Fibroblast of pulmonary artery (primary cell): ENCODE measurements around the gene HBZ.

Experiments
- DNase-seq: peaks from one replicate; pipeline ENCODE4 v3.0.0-alpha.2; 2010; ENCODE audit warnings: low read depth
- H3K4me3 ChIP-seq: replicated peaks from 2 replicates; pipeline ENCODE4 v1.5.1; 2011; ENCODE audit warnings: low read depth, mild to moderate bottlenecking, control low read depth, low read length, moderate library complexity
- TF ChIP-seq, protein P1 (sequence below): IDR thresholded peaks from 2 replicates; pipeline ENCODE4 v1.5.1; 2011; ENCODE audit warnings: mild to moderate bottlenecking, control low read depth, low read length, inconsistent platforms; ENCODE audit errors: missing control alignments

The HBZ gene

GRCh38 chr16:114327-114726 is 38.1 kb upstream of the HBZ start:
- H3K4me3 ChIP-seq, result no peak overlapping the region
- TF ChIP-seq, protein P1, sequence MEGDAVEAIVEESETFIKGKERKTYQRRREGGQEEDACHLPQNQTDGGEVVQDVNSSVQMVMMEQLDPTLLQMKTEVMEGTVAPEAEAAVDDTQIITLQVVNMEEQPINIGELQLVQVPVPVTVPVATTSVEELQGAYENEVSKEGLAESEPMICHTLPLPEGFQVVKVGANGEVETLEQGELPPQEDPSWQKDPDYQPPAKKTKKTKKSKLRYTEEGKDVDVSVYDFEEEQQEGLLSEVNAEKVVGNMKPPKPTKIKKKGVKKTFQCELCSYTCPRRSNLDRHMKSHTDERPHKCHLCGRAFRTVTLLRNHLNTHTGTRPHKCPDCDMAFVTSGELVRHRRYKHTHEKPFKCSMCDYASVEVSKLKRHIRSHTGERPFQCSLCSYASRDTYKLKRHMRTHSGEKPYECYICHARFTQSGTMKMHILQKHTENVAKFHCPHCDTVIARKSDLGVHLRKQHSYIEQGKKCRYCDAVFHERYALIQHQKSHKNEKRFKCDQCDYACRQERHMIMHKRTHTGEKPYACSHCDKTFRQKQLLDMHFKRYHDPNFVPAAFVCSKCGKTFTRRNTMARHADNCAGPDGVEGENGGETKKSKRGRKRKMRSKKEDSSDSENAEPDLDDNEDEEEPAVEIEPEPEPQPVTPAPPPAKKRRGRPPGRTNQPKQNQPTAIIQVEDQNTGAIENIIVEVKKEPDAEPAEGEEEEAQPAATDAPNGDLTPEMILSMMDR, result no peak
- DNase-seq, result no peak

DNA sequence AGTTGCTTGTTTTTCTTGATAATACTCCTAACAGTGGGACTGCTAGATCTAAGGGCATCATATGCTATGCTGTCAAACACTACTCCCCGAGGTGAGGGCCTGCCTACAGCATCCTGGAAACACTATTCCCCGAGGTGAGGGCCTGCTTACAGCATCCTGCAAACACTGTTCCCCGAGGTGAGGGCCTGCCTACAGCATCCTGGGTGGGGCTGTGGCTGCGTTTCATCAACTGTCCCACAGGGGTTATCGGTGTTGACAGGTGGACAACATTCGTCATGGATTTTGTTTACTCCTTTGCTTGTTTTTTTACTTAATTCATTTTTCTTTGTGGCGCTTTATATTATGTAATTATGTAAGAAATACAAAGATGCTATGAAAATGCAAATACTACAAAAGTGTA is 36.4 kb upstream of the HBZ start:
- H3K4me3 ChIP-seq, result no peak overlapping the region
- DNase-seq, result no peak
- TF ChIP-seq, protein P1, result no peak

DNA sequence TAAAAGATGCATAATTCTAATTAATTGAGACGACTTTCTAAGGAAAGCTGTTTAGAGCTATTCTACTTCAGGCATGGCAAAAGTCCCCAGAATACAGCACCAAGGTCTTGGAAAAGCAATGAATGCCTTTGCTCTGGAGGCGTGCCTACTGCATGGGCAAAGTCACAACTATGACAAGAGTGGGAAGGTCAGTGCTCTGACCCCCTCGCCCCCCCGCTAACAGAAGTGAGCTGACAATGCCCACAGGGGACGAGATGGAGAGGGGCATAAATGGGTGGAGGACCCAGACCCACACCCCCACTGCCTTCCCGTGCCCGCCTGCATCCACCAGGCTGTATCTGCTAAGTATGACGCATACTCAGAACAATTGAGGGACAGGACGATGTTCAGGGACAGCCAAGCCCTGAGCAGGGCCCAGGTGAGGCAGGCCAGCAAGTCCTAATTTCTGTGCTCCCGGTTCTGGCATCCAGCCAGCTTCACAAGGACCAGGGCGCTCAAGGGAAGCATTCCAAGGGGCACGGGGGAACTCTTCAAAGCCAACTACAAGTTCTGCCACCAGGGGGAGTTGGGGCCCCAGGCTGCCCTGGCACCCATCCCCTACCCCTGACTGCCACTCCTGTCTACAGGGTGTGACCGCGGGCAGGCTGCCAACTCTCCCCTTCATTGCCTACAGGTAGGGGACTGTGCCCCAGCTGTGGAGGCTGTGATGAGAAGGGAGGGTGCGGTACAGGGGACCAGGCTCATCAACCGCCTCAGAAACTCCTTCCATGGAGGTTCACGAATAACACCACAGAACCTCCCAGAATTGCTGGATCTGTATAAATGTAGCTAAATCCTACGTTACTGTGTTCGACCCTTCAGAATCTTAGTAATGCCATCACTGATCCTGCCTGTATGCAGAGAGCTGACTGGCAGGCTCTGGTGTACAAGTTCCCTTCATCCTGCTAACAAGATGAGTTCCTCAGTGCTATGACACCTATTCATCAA is 34.8 kb upstream of the HBZ start:
- TF ChIP-seq, protein P1, result peak; percentile 71
- peak; percentile 49 for DNase-seq
- no peak overlapping the region for H3K4me3 ChIP-seq

- TF ChIP-seq, protein P1, result no peak
- H3K4me3 ChIP-seq, result no peak overlapping the region
- DNase-seq, result no peak
These were observed 33.6 kb upstream of the HBZ start for GRCh38 chr16:118857-119256.

DNA sequence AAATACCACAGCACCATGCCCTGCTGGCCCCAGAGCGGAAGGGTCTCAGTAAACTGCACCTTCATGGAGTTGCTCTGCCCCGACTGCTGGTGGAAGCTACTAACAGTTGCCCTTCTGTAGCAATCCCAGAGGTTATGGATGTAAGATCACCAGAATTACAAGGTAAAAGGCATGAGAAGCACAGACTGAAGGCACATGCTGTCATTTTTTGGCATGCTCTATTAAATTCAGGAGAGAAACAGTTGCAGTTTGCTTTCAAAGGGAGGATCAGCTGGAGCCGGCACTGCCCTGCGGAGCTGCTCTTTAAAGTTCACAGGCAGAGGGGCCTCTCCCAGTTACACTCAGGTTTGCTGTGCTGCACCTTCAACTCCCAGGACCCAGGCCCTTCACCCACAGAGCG is 33.1 kb upstream of the HBZ start:
- no peak overlapping the region for H3K4me3 ChIP-seq
- DNase-seq, result no peak
- TF ChIP-seq, protein P1, result no peak

DNA sequence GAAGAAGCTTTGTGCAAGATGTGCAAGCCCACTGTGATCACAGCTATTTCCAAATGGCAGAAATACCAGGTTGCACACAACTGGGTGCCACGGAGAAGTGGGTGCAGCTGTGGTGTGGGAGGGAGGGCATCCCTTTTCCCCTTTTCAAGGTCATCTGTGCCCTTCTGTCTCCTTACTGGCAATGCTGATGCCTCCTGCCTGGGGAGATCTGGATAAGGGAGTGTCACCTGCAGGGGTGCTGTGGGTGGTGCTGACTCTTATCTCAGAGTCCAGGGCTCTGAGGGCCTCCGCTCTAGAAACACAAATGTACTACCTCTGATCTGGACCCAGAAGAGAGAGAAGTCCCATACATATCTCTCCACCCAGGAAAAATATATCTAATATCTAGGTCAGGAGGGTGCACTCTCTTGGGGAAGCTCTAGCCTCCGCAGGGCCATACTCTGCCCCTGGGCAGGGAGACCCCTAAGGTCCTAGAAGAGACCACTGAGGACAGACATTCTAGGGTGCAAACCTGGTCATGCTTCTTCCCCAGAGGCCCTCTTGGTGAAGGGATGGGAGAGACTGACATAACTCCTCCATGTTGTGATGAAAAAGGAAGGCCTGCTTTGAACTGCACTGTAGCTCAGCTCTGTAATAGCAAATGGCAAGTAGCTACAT is 32.5 kb upstream of the HBZ start:
- TF ChIP-seq, protein P1, result no peak
- H3K4me3 ChIP-seq, result no peak overlapping the region
- no peak for DNase-seq
